Ishikawa (cell line): ENCODE measurements around the gene HLA-E.

Experiments used
- CEBPB ChIP-seq: IDR thresholded peaks from 2 replicates; pipeline ENCODE4 v1.6.1; 2012
- CREB1 ChIP-seq: IDR thresholded peaks from 2 replicates; pipeline ENCODE4 v1.6.1; 2012; ENCODE audit warnings: low read depth
- EGR1 ChIP-seq: IDR thresholded peaks from 2 replicates; pipeline ENCODE4 v1.6.1; 2012
- EP300 ChIP-seq: IDR thresholded peaks from 2 replicates; pipeline ENCODE4 v1.6.1; 2012; ENCODE audit warnings: borderline replicate concordance
- FOXM1 ChIP-seq: IDR thresholded peaks from 2 replicates; pipeline ENCODE4 v1.6.1; 2012; ENCODE audit warnings: low read depth, borderline replicate concordance
- MAX ChIP-seq: IDR thresholded peaks from 2 replicates; pipeline ENCODE4 v1.6.1; 2012
- RAD21 ChIP-seq: IDR thresholded peaks from 2 replicates; pipeline ENCODE4 v1.6.1; 2012; ENCODE audit warnings: low read depth
- REST ChIP-seq: IDR thresholded peaks from 2 replicates; pipeline ENCODE4 v1.6.1; 2012; ENCODE audit warnings: low read depth, mild to moderate bottlenecking
- TAF1 ChIP-seq: IDR thresholded peaks from 2 replicates; pipeline ENCODE4 v1.6.1; 2012; ENCODE audit warnings: low read depth, mild to moderate bottlenecking
- TEAD4 ChIP-seq: IDR thresholded peaks from 2 replicates; pipeline ENCODE4 v1.6.1; 2012
- USF1 ChIP-seq: IDR thresholded peaks from 2 replicates; pipeline ENCODE4 v1.6.1; 2012
- YY1 ChIP-seq: IDR thresholded peaks from 2 replicates; pipeline ENCODE4 v1.6.1; 2012; ENCODE audit warnings: low read depth

GRCh38 chr6:30463242-30463641, 26.1 kb upstream of the HLA-E start:
- TF ChIP-seq MAX (no peak), CEBPB (no peak), YY1 (no peak), RAD21 (no peak), TEAD4 (no peak), USF1 (no peak), CREB1 (no peak), TAF1 (no peak), FOXM1 (no peak), REST (no peak), EGR1 (no peak), EP300 (no peak)
